ENCODE data around the gene CYP8B1.
"Not testable (repeated sequence)": the region's sequence is repeated elsewhere in the genome, so short reads cannot be mapped to it uniquely, and the experiment has no call there.

CYP8B1 gene

DNA sequence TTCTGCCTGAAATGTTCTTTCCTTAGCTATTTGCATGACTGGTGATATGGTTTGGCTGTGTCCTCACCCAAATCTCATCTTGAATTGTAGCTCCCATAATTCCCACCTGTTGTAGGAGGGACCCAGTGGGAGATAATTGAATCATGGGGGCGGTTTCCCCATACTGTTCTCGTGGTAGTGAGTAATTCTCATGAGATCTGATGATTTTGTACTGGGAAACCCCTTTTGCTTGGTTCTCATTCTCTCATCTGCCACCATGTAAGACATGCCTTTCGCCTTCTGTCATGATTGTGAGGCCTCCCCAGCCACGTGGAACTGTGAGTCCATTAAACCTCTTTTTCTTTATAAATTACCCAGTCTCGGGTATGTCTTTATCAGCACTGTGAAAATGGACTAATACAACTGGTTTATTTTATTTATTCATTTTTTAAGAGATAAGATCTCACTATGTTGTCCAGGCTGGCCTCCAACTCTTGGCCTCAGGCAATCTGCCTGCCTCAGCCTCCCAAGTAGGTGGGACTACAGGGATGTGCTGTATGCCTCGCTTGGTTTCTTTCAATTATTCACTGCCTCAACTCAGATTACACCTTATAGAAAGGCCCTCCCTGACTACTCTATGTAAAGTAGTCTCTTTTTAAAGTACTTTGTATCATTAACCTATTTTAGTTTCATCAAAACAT lies 7.7 kb upstream of the CYP8B1 start:
- not testable (repeated sequence) for DNase-seq

DNA sequence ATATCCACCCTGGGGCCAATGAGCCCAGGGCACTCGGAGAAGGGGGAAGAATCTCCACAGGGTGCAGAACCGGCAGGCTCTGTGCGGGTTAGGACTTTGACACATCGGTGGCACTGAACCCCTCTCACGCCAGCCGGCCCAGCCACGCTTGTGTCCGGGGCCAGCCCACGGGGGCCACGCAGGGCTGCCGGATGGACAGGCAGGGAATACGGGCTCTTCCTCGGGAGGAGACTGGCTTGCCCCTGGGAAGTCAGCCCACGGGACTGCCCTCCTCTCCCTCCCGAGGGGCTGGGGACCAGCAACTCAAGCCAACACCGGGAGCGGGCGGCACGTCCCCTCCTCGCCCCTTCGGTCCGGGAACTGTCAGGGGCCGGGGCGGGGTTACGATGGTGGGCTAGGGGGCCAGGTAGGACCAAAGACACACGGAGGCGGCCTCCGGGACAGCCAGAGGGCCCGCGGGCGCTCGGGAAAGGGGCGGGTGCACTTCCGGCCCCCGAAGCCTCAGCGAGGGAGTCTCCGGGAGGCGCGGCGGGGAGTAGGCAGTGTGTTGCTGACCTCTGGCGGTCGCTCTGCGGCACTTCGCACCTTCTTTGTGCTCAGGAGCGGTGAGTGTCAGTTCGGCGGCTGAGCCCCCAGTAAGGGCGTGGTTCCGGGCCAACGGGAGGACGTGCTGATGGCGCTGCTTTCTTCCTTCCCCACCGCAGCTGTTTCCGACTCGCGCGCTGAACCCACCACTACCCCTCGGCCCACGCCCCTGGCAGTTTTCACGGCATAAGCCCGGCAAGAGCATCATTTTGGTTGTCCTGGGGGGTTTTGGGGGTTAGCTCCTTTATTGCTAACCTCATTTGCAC lies 5.1 kb upstream of the CYP8B1 start:
- peak; percentile 90 for DNase-seq

DNA sequence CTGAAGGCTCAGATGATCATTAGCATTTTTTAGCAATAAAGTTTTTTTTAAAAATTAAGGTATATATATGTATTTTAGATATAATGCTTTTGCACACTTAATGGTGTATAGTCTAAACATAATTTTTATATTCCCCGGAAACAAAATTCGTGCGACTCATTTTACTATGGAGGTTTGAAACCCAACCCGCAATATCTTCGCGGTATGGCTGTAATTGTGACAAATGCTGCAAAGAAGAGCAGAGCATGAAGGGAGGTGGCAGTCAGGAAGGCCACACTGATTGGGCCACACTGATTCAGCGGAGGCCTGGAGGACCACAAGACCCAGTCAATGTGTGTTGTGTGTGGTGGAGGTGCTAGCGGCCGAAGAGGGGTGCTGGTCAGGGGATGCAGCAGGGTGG lies 4.5 kb upstream of the CYP8B1 start:
- DNase-seq: no peak

DNA sequence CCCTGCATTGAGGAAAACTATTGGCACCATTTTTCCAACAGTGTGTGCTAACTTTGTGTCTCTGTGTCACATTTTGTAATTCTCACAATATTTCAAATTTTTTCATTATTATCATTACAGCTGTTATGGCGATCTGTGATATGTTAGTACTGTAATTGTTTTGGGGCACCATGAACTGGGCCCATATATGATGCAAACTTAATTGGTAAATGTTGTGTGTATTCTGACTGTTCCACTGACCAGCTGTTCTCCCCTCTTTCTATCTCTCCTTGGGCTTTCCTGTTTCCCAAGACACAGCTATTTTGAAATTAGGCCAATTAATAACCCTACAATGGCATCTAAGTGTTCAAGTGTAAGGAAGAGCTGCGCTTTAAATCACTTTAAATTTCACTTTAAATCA lies 2.2 kb upstream of the CYP8B1 start:
- DNase-seq: no peak

DNA sequence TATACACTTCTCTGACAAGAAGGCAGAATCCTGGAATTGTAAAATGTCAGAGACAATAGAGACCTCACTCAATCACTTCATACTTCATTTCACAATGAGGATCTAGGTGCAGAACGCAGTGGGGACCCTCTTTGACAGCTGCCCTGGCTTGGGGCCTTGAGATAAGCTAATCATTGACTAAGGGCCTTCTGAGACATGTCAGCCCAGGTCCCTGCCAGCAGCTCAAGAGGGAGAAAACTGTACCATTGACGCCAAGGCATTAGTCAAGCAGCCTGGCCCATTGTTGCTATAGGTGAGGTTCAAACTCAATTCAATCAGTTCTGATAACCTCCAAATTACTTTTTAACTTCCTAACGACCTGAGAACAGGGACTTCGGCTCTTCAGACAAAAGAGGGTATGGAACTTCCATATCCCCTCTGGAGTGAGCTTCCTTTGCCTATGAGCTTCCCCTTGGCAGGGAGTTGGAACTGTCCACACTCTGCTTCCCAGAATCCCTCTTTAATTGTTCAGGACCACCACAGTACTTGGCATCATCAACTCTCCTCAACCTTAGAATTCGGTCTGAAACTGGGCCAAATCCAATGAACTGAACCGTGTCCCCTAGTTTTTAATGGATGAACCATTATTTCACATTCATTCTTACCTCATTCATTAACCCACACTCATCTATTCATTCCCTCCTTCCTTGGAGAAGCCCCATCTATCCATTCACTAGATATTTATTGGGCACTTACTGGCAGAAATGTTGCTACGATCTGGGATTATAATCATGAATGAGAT lies 1.5 kb upstream of the CYP8B1 start:
- DNase-seq: no peak

DNA sequence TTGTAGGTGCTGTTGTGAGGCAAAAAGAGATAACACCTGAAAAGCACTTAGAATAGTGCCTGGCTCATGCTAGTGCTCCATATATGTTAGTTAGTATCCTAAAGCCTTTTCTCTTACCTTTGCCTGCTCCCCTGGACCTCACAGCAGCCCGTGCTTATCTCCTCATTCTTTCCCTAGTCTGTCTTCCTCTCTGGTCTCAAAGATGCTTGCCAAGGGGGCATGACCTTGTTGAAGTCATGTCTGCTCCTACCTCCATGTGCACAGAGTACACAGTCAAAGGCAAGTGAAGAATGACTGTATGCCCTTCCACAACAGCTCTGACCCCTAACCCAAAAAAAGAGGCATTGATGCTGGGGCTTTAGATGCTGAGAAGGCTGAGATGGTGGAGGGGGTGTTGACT lies 722 bp upstream of the CYP8B1 start:
- DNase-seq: no peak

DNA sequence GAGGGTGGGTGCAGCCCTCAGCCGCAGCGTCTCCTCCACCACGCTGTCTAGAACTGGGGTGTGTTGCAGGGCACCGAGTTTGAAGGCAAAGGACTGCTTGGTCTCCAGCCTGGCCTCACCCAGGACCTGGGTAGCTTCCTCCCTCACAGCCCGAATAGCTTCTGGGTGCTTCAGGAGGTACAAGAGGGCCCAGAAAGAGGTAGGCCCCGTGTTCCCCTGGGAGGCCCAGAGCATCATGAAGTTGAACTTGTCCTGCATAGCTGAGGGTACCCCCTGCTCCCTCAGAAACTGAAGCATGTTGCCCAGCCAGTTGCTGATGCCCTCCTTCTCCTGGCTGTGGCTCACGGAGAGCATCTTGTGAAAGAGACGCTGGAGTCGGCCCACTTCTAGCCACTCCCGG lies 930 bp downstream of the CYP8B1 start:
- no peak for DNase-seq

DNA sequence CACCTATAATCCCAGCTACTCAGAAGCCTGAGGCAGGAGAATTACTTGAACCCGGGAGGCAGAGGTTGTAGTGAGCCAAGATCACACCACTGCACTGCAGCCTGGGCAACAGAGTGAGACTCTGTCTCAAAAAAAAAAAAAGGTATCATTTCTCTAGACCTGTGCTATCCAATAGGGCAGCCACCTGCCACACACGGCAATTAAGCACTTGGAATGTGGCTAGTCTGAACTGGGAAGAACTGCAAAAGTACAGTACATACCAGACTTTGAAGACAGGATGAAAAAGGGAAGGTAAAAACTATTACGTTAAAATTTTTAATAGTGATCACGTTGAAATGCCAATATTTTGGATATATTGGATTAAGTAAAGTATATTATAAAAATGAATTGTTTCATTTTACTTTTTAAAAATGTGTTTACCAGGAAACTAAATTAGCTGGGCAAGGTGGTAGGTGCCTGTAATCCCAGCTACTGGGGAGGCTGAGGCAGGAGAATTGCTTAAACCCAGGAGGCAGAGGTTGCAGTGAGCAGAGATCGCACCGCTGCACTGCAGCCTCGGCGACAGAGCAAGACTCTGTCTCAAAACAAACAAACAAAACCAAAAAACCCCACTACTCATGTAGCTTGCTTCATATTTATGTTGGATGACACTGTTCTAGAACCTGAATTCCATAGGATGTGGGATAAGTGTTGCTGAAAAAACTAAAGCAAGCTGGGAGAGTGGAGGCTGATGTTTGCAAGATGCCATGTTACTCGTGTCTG lies 2.3 kb downstream of the CYP8B1 start:
- no peak for DNase-seq

DNA sequence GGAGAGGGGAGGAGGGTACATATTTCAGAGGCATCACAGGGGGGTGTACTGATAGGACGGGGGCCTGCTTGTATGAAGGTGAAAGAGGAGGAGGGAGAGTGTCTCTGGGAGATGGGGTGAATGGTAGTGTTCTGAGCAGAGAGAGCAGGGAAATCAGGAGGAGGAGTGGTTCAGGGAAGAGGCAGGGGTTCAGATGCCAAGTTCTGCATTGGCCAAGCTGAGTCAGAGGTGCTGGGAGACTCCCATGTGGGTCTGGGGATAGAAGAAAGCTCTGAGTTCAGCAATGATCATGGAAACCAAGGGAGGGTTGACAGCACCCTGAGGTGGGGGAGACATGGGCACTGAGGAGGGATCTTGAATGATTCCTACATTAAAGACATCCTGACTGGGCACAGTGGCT lies 3.0 kb downstream of the CYP8B1 start:
- DNase-seq: no peak

DNA sequence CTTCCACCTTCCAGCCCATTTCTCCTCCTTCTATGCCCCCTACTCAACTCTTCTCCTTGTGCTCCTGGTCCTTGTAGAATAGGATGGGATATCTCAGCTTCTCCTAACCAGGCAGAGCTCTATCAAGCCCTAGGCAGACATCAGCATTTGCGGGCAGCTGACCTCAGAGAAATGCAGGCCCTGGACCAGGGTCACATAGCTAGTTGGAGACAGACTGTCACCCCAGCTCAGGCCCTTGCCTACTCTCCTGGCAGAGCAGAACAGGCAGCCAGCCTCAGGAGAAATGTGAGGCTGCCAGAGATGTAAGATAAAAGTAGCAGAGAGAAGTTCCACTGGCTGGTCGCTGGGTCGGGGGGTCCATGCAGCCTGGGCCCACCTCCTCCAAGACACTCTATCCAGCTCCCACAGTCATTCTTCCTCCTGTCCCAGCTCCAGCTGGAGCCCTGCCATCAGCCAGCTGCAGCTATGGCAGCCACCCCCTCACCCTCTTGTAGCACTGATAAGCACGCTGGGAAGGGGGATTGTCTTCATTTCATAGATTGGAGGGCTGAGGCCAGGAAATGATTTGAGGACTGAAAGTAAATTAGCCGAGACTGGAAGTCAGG lies 4.0 kb downstream of the CYP8B1 start:
- no peak for DNase-seq

DNA sequence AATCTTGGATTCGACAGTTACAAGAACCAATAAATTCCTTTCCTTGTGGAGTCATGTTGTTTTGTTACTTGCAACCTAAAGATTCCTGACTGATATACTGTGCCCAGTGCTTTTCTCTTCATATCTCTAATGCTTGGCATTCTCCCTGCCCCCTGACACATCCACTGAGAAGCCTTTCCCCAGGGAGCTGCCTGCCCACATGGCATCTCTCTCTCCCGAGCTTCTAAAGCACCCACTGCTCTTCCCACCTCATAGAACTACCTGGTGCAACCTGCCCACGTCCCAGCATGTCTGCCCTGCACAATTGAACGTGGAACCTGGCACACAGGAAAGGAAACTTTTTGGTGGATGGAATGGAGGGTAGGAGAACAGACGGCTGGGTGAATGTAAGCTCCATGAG lies 6.8 kb downstream of the CYP8B1 start:
- no peak for DNase-seq

DNA sequence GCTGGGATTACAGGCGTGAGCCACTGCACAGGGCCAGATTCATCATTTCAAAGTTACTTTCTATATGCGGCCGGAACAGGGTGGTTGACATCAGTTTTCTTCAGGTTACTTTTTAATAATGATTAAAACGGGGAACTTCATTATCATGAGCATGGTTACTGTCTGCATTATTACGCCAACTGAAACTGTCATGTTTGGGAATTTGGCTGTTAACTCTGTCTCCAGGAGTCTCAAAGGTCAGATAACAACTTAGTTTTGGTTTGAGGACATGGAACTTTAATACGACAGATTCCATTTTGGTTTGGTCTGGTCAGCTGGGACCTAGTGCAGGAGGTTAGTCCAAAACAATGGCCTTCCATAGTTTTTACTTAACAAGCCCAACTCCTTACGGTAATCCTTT lies 8.5 kb downstream of the CYP8B1 start:
- DNase-seq: no peak

DNA sequence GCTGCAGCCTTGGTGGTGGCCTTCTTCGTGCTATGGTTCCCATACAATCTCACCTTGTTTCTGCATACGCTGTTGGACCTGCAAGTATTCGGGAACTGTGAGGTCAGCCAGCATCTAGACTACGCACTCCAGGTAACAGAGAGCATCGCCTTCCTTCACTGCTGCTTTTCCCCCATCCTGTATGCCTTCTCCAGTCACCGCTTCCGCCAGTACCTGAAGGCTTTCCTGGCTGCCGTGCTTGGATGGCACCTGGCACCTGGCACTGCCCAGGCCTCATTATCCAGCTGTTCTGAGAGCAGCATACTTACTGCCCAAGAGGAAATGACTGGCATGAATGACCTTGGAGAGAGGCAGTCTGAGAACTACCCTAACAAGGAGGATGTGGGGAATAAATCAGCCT lies 10.4 kb downstream of the CYP8B1 start:
- DNase-seq: no peak

DNA sequence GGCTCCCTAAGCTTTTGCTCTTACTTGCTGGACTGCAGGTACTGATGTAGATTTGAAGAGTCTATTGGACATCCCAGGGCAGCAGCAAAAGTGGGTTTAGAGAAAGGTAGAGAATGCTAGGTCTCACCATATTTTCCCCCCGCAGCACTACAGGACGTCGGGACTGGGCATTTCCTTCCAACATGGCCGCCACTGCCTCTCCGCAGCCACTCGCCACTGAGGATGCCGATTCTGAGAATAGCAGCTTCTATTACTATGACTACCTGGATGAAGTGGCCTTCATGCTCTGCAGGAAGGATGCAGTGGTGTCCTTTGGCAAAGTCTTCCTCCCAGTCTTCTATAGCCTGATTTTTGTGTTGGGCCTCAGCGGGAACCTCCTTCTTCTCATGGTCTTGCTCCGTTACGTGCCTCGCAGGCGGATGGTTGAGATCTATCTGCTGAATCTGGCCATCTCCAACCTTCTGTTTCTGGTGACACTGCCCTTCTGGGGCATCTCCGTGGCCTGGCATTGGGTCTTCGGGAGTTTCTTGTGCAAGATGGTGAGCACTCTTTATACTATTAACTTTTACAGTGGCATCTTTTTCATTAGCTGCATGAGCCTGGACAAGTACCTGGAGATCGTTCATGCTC lies 11.2 kb downstream of the CYP8B1 start:
- no peak for DNase-seq

DNA sequence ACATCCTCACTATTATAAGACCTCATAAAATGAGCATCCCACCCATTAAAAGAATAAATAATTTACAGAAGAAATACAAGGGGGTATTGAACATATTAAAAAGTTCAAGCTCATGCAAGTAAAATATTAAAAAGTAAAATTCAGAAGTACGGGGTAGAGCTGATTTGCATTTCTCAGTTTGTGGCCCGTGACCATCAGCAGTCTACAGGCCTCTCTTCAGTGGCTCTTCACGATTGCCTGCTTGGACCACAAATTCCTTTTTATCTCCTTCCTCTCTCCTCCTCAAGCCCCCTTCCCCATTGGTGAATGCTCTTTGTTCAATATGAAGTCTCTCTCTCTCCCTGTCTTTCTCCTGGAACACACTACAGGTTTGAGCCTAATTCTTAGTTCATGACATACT lies 19.1 kb downstream of the CYP8B1 start:
- no peak for DNase-seq

DNA sequence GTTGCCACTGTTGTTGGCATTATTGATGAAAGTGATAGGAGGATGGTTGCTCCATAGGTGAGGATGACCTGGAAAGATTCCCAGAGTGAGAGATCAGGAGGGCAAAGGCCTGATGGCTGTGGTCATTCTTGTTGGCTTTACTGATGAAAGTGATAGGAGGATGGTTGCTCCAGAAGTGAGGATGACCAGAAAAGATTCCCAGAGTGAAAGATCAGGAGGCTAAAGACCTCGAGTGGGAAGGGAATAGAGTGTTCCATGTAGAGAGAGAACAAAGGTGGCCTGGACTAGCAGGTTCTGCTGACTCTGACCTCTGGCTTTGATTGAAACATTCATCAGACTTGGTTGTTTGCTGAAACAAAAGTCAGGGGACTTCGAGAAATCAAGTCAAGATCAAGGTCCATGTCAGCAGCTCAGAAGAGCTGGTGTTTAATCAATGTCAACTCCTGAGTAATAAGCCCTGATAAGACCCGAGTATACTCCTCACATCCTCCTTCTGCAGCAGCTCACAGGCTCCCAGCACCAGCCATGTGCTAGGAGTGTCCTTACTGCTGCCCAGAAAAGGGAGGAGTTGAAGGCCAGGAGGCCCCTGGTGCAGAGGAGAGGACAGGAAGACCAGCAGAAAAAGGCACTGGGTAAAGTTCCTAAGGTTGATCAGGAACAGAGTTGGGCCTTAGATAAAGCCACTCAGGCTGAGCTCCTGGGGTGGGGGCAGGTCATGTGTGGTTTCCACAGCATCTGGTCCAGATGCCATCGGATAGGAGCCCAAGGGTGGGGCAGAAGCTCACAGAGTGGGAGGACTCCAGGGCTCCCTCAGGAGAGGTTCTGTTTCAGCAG lies 19.9 kb downstream of the CYP8B1 start:
- no peak for DNase-seq

DNA sequence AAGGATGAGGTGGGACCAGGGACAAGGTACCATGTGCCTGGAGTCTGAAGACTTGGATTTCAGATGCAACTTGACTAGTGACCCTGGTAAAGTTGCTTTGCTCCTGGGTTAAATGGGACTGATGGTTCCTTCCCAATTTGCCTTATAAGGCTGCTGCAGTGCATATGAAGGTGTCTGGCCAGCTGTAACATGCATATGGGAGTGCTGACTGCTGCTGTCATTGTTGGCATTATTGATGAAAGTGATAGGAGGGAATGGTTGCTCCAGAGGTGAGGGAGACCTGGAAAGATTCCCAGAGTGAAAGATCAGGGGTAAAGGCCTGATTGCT lies 20.5 kb downstream of the CYP8B1 start:
- DNase-seq: no peak

DNA sequence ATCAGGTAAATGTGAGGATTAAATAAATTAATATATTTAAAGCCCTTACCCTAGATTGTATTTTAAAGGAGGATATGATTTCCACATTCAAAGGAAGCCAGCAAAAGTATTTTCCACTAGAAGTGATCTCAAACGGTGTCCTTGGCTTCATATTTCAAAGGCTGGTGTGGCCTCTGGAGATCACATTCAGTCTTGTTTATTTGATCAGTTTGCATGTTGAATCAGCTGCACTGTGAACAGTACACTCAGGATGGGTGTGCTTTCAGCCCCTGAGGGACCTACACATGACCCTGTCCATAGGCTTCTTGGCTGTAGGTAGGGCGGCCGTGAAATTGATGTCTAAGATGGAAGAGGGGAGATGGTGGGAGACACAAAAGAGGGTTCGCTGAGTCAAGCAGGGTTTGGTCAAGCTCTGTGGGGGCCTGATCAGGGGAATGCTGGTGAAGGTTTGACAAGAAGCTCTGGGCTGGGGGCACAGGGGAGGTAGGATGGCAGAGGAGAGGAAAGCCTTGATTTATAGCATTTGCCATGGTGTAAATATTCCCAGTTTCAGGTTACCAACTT lies 21.9 kb downstream of the CYP8B1 start:
- DNase-seq: no peak

DNA sequence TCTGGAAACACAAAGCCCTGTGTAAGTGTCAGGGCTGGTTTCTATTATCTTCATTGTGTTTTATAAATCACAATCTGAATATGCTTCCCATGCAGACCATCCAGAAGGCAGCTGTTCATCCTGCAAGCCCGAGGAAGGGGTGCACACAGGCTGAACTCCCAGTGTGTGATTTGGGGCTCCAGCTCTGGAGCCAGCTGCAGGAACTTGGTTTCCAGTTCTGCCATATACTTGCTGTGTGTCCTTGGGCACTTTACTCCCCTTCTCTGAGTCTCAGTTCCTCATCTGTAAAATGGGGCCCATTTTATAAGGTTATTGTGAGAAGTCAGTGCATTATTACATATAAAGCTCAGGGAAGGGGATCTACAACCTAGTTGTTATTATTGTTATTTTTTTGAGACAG lies 22.6 kb downstream of the CYP8B1 start:
- DNase-seq: peak; percentile 30

DNA sequence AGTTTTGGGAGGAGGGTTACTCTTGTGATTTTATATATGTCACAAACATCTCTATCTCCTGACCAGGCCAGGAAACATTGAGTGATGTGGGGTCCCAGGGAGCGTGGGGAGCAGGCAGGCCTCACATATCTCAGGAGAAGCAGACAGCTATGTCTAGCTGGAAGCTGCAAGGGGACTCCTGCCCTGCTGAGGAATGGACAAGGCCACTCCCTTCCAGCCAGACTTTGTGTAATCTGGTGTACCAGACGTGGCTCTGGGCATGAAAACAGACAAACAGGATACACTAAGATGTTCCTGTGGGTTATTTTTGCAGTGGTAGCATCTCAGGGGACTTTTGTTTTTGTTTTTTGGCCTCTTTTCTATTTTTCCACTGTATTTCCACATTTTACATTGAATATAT lies 23.2 kb downstream of the CYP8B1 start:
- DNase-seq: peak; percentile 41

DNA sequence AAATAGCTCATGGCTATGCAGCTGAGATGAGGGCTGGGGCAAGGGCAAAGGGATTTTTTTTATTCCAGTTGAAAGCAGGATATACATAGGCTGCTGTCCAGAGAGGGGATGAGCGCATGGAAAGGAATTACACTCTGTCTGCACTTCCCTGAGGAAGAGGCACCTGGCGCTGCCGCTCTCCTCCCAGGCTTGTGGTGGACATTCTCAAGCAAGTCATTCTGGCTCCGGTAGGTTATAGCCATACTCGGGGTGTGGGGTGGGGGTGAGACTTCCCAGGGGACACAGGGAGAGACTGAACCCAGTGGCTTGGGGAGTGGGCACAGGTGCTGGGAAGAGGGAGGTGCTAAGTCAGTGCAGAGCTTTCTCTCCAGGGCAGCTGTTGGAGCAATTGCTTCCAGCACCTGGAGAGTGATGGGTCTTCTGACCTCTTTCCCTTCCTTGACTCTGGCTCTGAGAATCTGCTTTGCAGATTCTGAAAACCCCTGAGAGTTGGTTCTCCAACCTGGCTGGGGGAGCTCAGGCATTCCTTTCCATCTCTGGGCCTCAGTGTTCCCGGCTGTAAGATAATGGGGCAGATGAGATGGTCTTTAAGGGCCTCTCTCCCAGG lies 24.3 kb downstream of the CYP8B1 start:
- peak; percentile 26 for DNase-seq

Measured in activated CD8-positive, alpha-beta memory T cell treated with anti-CD3 and anti-CD28 coated beads, Interleukin-2, amount 50 U/mL, for 48 hours (primary cell).